IPS-NIHi7 (cell line): ENCODE measurements around the gene CTNNA2.

ENCODE experiments used
- DNase-seq: peaks from one replicate; pipeline ENCODE4 v3.0.0; 2012; ENCODE audit warnings: mixed read lengths; ENCODE audit errors: extremely low spot score

CTNNA2 gene

GRCh38 chr2:80475970-80476369 is 963.1 kb downstream of the CTNNA2 start:
- no peak for DNase-seq

- no peak for DNase-seq
Measured at GRCh38 chr2:80476535-80477117, 963.8 kb downstream of the CTNNA2 start.

GRCh38 chr2:80482276-80482675 is 969.4 kb downstream of the CTNNA2 start:
- no peak for DNase-seq

GRCh38 chr2:80489717-80490116 is 976.9 kb downstream of the CTNNA2 start:
- DNase-seq: no peak

GRCh38 chr2:80490964-80491363 is 978.1 kb downstream of the CTNNA2 start:
- no peak for DNase-seq

- no peak for DNase-seq
Measured at GRCh38 chr2:80496346-80496745, 983.5 kb downstream of the CTNNA2 start.

GRCh38 chr2:80496775-80497174 is 983.9 kb downstream of the CTNNA2 start:
- no peak for DNase-seq

GRCh38 chr2:80499095-80499494 is 986.2 kb downstream of the CTNNA2 start:
- peak; percentile 16 for DNase-seq

- DNase-seq: no peak
Measured at GRCh38 chr2:80501874-80502624, 989.2 kb downstream of the CTNNA2 start.

- no peak for DNase-seq
Measured at GRCh38 chr2:80506563-80506962, 993.7 kb downstream of the CTNNA2 start.

GRCh38 chr2:80510716-80511115 is 997.9 kb downstream of the CTNNA2 start:
- DNase-seq: no peak

GRCh38 chr2:80515964-80516363 is 1003.1 kb downstream of the CTNNA2 start:
- DNase-seq: no peak

GRCh38 chr2:80517316-80517715 is 1004.5 kb downstream of the CTNNA2 start:
- no peak for DNase-seq

GRCh38 chr2:80519121-80519643 is 1006.3 kb downstream of the CTNNA2 start:
- DNase-seq: no peak

GRCh38 chr2:80519699-80520291 is 1006.9 kb downstream of the CTNNA2 start:
- DNase-seq: no peak

- no peak for DNase-seq
Measured at GRCh38 chr2:80525152-80525551, 1012.3 kb downstream of the CTNNA2 start.

GRCh38 chr2:80527119-80527518 is 1014.3 kb downstream of the CTNNA2 start:
- DNase-seq: no peak

- DNase-seq: no peak
Measured at GRCh38 chr2:80529466-80530165, 1016.8 kb downstream of the CTNNA2 start.

- no peak for DNase-seq
Measured at GRCh38 chr2:80530442-80531064, 1017.7 kb downstream of the CTNNA2 start.

- no peak for DNase-seq
Measured at GRCh38 chr2:80531319-80531718, 1018.5 kb downstream of the CTNNA2 start.

GRCh38 chr2:80545420-80546210 is 1032.8 kb downstream of the CTNNA2 start:
- DNase-seq: no peak
